ENCODE data around the gene FAM170B.

- TF ChIP-seq CTCF (conservative IDR thresholded peaks at IDR 0.05; ENCODE audit: low read length) (no peak), EZH2phosphoT487 (IDR thresholded peaks at IDR 0.05; ENCODE audit: borderline replicate concordance) (no peak)
Observed at GRCh38 chr10:49105076-49105475, 28.7 kb downstream of the FAM170B start.

Data from Loucy (cell line).